CD4-positive, alpha-beta T cell treated with Interleukin-2 at 100 ng/mL for 4 hours (primary cell): ENCODE measurements around the gene INPP4A.
A peak's percentile ranks its signal among the peaks of the same experiment; 100 is the strongest.

Experiments used
- DNase-seq: peaks from one replicate; pipeline ENCODE4 v3.0.0-alpha.2; 2020; ENCODE audit warnings: low spot score

Gene INPP4A

DNA sequence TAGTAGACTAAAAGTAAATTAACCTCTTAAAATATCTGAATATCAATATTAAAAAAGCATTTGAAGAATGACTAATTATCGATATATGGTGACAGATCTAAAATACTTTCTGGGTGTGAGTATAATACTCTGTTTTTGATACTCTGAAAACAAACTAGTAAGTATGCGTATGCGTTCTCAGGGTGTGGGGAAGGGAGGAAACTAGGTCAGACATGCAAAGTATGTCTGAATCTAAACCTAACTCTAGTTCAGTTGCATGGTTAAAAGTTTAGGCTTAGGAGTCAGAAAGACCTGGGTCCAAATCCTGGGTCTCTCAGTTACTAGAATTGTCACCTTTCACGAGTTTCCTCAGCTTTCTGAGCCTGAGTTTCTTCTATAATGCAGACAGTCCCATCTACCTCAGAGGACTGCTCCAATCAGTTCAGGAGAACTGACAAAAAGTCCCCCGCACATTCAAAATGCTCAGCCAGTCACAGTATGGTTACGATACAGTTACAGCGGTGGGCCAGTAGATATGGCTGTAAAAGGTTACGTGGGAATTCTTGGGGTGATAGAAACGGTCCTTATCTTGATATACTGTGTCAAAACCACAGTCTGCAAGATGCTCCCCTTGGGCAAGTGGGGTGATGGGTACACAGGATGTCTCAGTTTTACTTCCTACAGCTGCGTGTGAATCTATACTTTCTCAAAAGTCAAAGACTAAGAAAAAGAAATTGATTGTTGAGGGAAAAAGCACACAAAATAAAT lies 192.9 kb downstream of the INPP4A start:
- DNase-seq: peak; percentile 73

DNA sequence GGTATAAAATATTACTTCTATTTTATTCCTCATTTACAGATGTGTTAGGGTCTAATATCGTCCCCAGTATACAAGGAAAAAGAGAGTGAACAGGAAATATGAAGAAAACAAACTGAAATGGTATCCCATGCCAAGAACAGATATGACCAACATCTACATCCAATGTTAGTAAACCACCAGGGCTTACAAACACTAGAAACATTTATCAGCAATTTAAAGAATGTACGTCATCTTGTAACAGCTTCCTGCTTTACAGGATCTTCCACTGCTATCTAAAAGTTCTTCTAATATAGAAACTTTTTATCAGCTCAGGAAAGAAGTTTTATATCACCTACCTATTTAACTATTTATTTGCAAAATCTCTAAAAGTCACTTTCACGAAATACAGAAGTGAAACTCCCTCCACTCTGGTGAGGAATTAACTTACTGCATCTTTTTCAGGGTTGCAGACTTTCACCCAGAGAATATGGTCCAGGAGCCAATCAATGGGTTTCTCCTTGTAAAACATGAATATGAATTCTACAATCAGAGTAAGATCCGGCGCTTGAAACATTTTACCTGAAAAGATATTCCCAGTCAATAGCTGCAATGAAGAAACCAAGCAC lies 198.9 kb downstream of the INPP4A start:
- DNase-seq: no peak
